Stomach smooth muscle (tissue), 2 donors: ENCODE data around the gene DNAAF5.
"Not testable (repeated sequence)": the region's sequence is repeated elsewhere in the genome, so short reads cannot be mapped to it uniquely, and the experiment has no call there.

ENCODE experiments used
- H3K27ac ChIP-seq: one replicate; pipeline ENCODE4 v1.7.0; 2013; ENCODE audit warnings: mild to moderate bottlenecking, low read length, inconsistent platforms
- H3K27me3 ChIP-seq, 2 donors: one replicate each; pipeline ENCODE4 v1.7.0; 2013; ENCODE audit warnings: low read length in 2 of 2; ENCODE audit not compliant: insufficient read depth in 2 of 2, control insufficient read depth in 1 of 2
- H3K36me3 ChIP-seq, 2 donors: one replicate each; pipeline ENCODE4 v1.7.0; 2013; ENCODE audit warnings: low read length in 2 of 2; ENCODE audit not compliant: control insufficient read depth in 2 of 2, insufficient read depth in 2 of 2
- H3K4me1 ChIP-seq: one replicate; pipeline ENCODE4 v1.7.0; 2013; ENCODE audit warnings: low read length; ENCODE audit not compliant: control insufficient read depth, insufficient read depth
- H3K4me3 ChIP-seq, 2 donors: one replicate each; pipeline ENCODE4 v1.7.0; 2013; ENCODE audit warnings: low read length in 2 of 2
- H3K9ac ChIP-seq, 2 donors: one replicate each; pipeline ENCODE4 v1.7.0; 2013; ENCODE audit warnings: low read length in 2 of 2, mild to moderate bottlenecking in 1 of 2
- H3K9me3 ChIP-seq, 2 donors: one replicate each; pipeline ENCODE4 v1.7.0; 2013; ENCODE audit warnings: low read length in 2 of 2; ENCODE audit not compliant: control insufficient read depth in 2 of 2
- donor health status: healthy.
- donor health status: Pancreatic carcinoma.

Gene DNAAF5

GRCh38 chr7:747186-747585 is 20.7 kb downstream of the DNAAF5 start:
- peaks cover 2% of the 10 kb centered on the region for H3K4me1 ChIP-seq
- H3K9me3 ChIP-seq: no peaks in the 10 kb centered on the region
- H3K27ac ChIP-seq: no peak overlapping the region
- no peak overlapping the region for H3K9ac ChIP-seq
- H3K27me3 ChIP-seq: no peaks in the 10 kb centered on the region
- no peak overlapping the region for H3K4me3 ChIP-seq
- H3K36me3 ChIP-seq: peaks cover 11 to 19% of the 10 kb centered on the region in 2 donors

- Histone ChIP-seq H3K27ac (no peak overlapping the region), H3K27me3 (no peaks in the 10 kb centered on the region), H3K36me3 (peaks cover 11 to 23% of the 10 kb centered on the region in 2 donors), H3K9ac (no peak overlapping the region), H3K9me3 (no peaks in the 10 kb centered on the region), H3K4me1 (peaks cover 2% of the 10 kb centered on the region), H3K4me3 (no peak overlapping the region)
Measured at GRCh38 chr7:748446-748845, 21.9 kb downstream of the DNAAF5 start.

GRCh38 chr7:749140-749551 is 22.6 kb downstream of the DNAAF5 start:
- Histone ChIP-seq H3K27ac (peak overlapping the region; percentile 11), H3K27me3 (no peaks in the 10 kb centered on the region), H3K36me3 (peaks cover 14 to 27% of the 10 kb centered on the region in 2 donors), H3K9ac (no peak overlapping the region), H3K4me3 (peak overlapping the region in 1 of 2 donors; percentile 22), H3K9me3 (no peaks in the 10 kb centered on the region), H3K4me1 (peaks cover 2% of the 10 kb centered on the region)

GRCh38 chr7:750111-750905 is 23.8 kb downstream of the DNAAF5 start:
- no peaks in the 10 kb centered on the region for H3K9me3 ChIP-seq
- no peak overlapping the region for H3K9ac ChIP-seq
- no peak overlapping the region for H3K4me3 ChIP-seq
- no peak overlapping the region for H3K27ac ChIP-seq
- H3K36me3 ChIP-seq: peaks cover 19 to 25% of the 10 kb centered on the region in 2 donors
- no peaks in the 10 kb centered on the region for H3K27me3 ChIP-seq
- peaks cover 2% of the 10 kb centered on the region for H3K4me1 ChIP-seq

GRCh38 chr7:751826-752225 is 25.3 kb downstream of the DNAAF5 start:
- Histone ChIP-seq H3K27ac (no peak overlapping the region), H3K4me1 (peaks cover 3% of the 10 kb centered on the region), H3K9me3 (no peaks in the 10 kb centered on the region), H3K9ac (no peak overlapping the region), H3K36me3 (peaks cover 16 to 27% of the 10 kb centered on the region in 2 donors), H3K27me3 (no peaks in the 10 kb centered on the region), H3K4me3 (no peak overlapping the region)

- H3K27ac ChIP-seq, H3K9me3 ChIP-seq, H3K9ac ChIP-seq, H3K4me3 ChIP-seq, H3K27me3 ChIP-seq, H3K4me1 ChIP-seq: not testable (repeated sequence)
- H3K36me3 ChIP-seq: peaks cover 16 to 29% of the 10 kb centered on the region in 2 donors
Measured at GRCh38 chr7:752256-752655, 25.8 kb downstream of the DNAAF5 start.

- H3K9me3 ChIP-seq: no peaks in the 10 kb centered on the region
- no peak overlapping the region for H3K27ac ChIP-seq
- no peaks in the 10 kb centered on the region for H3K27me3 ChIP-seq
- H3K4me3 ChIP-seq: no peak overlapping the region
- peaks cover 14% of the 10 kb centered on the region for H3K4me1 ChIP-seq
- H3K36me3 ChIP-seq: peaks cover 16 to 34% of the 10 kb centered on the region in 2 donors
- H3K9ac ChIP-seq: no peak overlapping the region
Measured at GRCh38 chr7:753190-753589, 26.7 kb downstream of the DNAAF5 start.

GRCh38 chr7:754531-755412 is 28.3 kb downstream of the DNAAF5 start:
- no peak overlapping the region for H3K9ac ChIP-seq
- H3K4me3 ChIP-seq: no peak overlapping the region
- no peaks in the 10 kb centered on the region for H3K27me3 ChIP-seq
- peaks cover 18 to 30% of the 10 kb centered on the region in 2 donors for H3K36me3 ChIP-seq
- peaks cover 14% of the 10 kb centered on the region for H3K4me1 ChIP-seq
- no peak overlapping the region for H3K27ac ChIP-seq
- no peaks in the 10 kb centered on the region for H3K9me3 ChIP-seq

GRCh38 chr7:755413-755805 is 28.9 kb downstream of the DNAAF5 start:
- Histone ChIP-seq H3K36me3 (peaks cover 20 to 27% of the 10 kb centered on the region in 2 donors), H3K4me3 (no peak overlapping the region), H3K9ac (no peak overlapping the region), H3K27ac (no peak overlapping the region), H3K27me3 (no peaks in the 10 kb centered on the region), H3K9me3 (no peaks in the 10 kb centered on the region), H3K4me1 (peaks cover 14% of the 10 kb centered on the region)

- H3K27me3 ChIP-seq: no peaks in the 10 kb centered on the region
- H3K9ac ChIP-seq: no peak overlapping the region
- peaks cover 14% of the 10 kb centered on the region for H3K4me1 ChIP-seq
- no peak overlapping the region for H3K27ac ChIP-seq
- H3K36me3 ChIP-seq: peaks cover 20 to 32% of the 10 kb centered on the region in 2 donors
- no peaks in the 10 kb centered on the region for H3K9me3 ChIP-seq
- H3K4me3 ChIP-seq: no peak overlapping the region
Measured at GRCh38 chr7:756231-756927, 29.9 kb downstream of the DNAAF5 start.
